IMR-90 (cell line): ENCODE measurements around the gene HVCN1. TPM values are rescaled to one million over a fixed set of nuclear protein-coding genes. Genes with fewer than 3 reads are reported as not detected.

Experiments
- ATAC-seq: fragments of 200-7000 bp; cut with Tn5 transposase; 2 replicates; pipeline ENCODE4 v1.9.1; 2020; ENCODE audit warnings: low read depth, mild to moderate bottlenecking, moderate library complexity
- BruUV-seq: library from RNA; stranded (reverse); fragments of 400-500 nt; replicated peaks from 2 replicates; lab custom pipeline; 2021; lab: Mats Ljungman, UMichigan
- CTCF ChIA-PET: fragments of 300-600 bp; formaldehyde crosslinking; extraction: SDS; loops from one replicate; lab custom pipeline; 2021; ENCODE audit warnings: antibody characterized with exemption; lab: Yijun Ruan, JAX
- POLR2A ChIA-PET: fragments of 300-600 bp; sonication (Branson Sonifier 250); formaldehyde crosslinking; loops from one replicate; lab custom pipeline; 2022; ENCODE audit warnings: antibody characterized with exemption; ENCODE audit not compliant: unreplicated experiment; lab: Charles Lee
- DNase-seq: peaks from one replicate; pipeline ENCODE4 v3.0.0; 2013
- H2AFZ ChIP-seq: replicated peaks from 2 replicates; pipeline ENCODE3; 2013; ENCODE audit warnings: low read length, mild to moderate bottlenecking; ENCODE audit not compliant: poor library complexity
- H2AK5ac ChIP-seq: 2 replicates; pipeline ENCODE4 v1.6.1; 2013; ENCODE audit warnings: low read depth, low read length, inconsistent platforms
- H2AK9ac ChIP-seq: replicated peaks from 2 replicates; pipeline ENCODE3; 2013; ENCODE audit warnings: mild to moderate bottlenecking, low read depth, low read length, moderate library complexity; ENCODE audit not compliant: poor library complexity
- H2BK120ac ChIP-seq: 2 replicates; pipeline ENCODE4 v1.6.1; 2013; ENCODE audit warnings: low read depth, low read length, inconsistent platforms
- H2BK15ac ChIP-seq: 3 replicates; pipeline ENCODE4 v1.6.1; 2013; ENCODE audit warnings: low read depth, low read length, inconsistent platforms
- H2BK20ac ChIP-seq: 2 replicates; pipeline ENCODE4 v1.6.1; 2013; ENCODE audit warnings: low read depth, mild to moderate bottlenecking, inconsistent platforms, low read length, moderate library complexity
- H2BK5ac ChIP-seq: 2 replicates; pipeline ENCODE4 v1.6.1; 2013; ENCODE audit warnings: mild to moderate bottlenecking, low read depth, low read length, inconsistent platforms; ENCODE audit not compliant: poor library complexity, severe bottlenecking
- H3K14ac ChIP-seq: replicated peaks from 2 replicates; pipeline ENCODE4 v1.6.1; 2013; ENCODE audit warnings: low read depth, low read length, inconsistent platforms
- H3K18ac ChIP-seq: 2 replicates; pipeline ENCODE4 v1.6.1; 2013; ENCODE audit warnings: low read depth, low read length, control low read depth
- H3K23ac ChIP-seq: 2 replicates; pipeline ENCODE4 v1.6.1; 2013; ENCODE audit warnings: low read depth, low read length, inconsistent platforms
- H3K27ac ChIP-seq: 2 replicates; pipeline ENCODE4 v1.5.1; 2013; ENCODE audit warnings: mild to moderate bottlenecking, control low read depth, low read length; ENCODE audit not compliant: insufficient read depth
- H3K27me3 ChIP-seq: 2 replicates; pipeline ENCODE4 v1.6.1; 2013; ENCODE audit warnings: low read length; ENCODE audit not compliant: control insufficient read depth, insufficient read depth
- H3K36me3 ChIP-seq: 2 replicates; pipeline ENCODE4 v1.6.1; 2013; ENCODE audit warnings: low read length, mixed read lengths; ENCODE audit not compliant: control insufficient read depth, insufficient read depth
- H3K4ac ChIP-seq: 2 replicates; pipeline ENCODE4 v1.6.1; 2013; ENCODE audit warnings: low read depth, low read length, inconsistent platforms
- H3K4me1 ChIP-seq: 2 replicates; pipeline ENCODE4 v1.6.1; 2013; ENCODE audit warnings: low read length, mixed read lengths; ENCODE audit not compliant: control insufficient read depth, insufficient read depth
- H3K4me2 ChIP-seq: 2 replicates; pipeline ENCODE4 v1.6.1; 2013; ENCODE audit warnings: low read depth, mild to moderate bottlenecking, control low read depth, low read length, moderate library complexity
- H3K4me3 ChIP-seq: 2 replicates; pipeline ENCODE4 v1.5.1; 2013; ENCODE audit warnings: low read depth, mild to moderate bottlenecking, control low read depth, low read length, moderate library complexity; ENCODE audit not compliant: insufficient read depth
- H3K56ac ChIP-seq: 2 replicates; pipeline ENCODE4 v1.6.1; 2013; ENCODE audit warnings: low read length, inconsistent platforms; ENCODE audit not compliant: insufficient read depth; ENCODE audit errors: extremely low read depth
- H3K79me1 ChIP-seq, 2 experiments: 2 replicates each; pipeline ENCODE4 v1.6.1; 2013; ENCODE audit warnings: low read length in 2 of 2, inconsistent platforms in 1 of 2, low read depth in 1 of 2
- H3K9ac ChIP-seq: 2 replicates; pipeline ENCODE4 v1.6.1; 2013; ENCODE audit warnings: low read depth, low read length, control low read depth
- H3K9me1 ChIP-seq: 2 replicates; pipeline ENCODE4 v1.6.1; 2013; ENCODE audit warnings: low read length, inconsistent platforms; ENCODE audit not compliant: insufficient read depth
- H3K9me3 ChIP-seq: 2 replicates; pipeline ENCODE4 v1.6.1; 2013; ENCODE audit warnings: low read length; ENCODE audit not compliant: control insufficient read depth, insufficient read depth
- H4K20me1 ChIP-seq: 2 replicates; pipeline ENCODE4 v1.6.1; 2013; ENCODE audit warnings: low read length, inconsistent platforms; ENCODE audit not compliant: insufficient read depth
- H4K5ac ChIP-seq: 2 replicates; pipeline ENCODE4 v1.6.1; 2013; ENCODE audit warnings: mild to moderate bottlenecking, low read depth, low read length, control low read depth
- H4K8ac ChIP-seq, 2 experiments: 2 replicates each; pipeline ENCODE4 v1.6.1; 2013; ENCODE audit warnings: low read depth in 2 of 2, low read length in 2 of 2, control low read depth in 1 of 2, inconsistent platforms in 1 of 2
- H4K91ac ChIP-seq: 2 replicates; pipeline ENCODE4 v1.6.1; 2013; ENCODE audit warnings: low read depth, low read length, inconsistent platforms; ENCODE audit not compliant: insufficient read depth
- BHLHE40 ChIP-seq: fragments of 150-350 bp; IDR thresholded peaks from 2 replicates; pipeline ENCODE4 v1.6.1; 2016; ENCODE audit warnings: mild to moderate bottlenecking, low read depth, low read length
- CHD1 ChIP-seq: IDR thresholded peaks from 2 replicates; pipeline ENCODE4 v1.6.1; 2012; ENCODE audit warnings: low read depth, low read length, improper control_type of control experiment
- NFE2L2 ChIP-seq: fragments of 150-350 bp; IDR thresholded peaks from 2 replicates; pipeline ENCODE4 v1.6.1; 2016; ENCODE audit warnings: low read depth, mild to moderate bottlenecking, low read length
- POLR2A ChIP-seq: IDR thresholded peaks from 2 replicates; pipeline ENCODE4 v1.6.1; 2012; ENCODE audit warnings: mild to moderate bottlenecking, low read depth, low read length
- RFX5 ChIP-seq: IDR thresholded peaks from 2 replicates; pipeline ENCODE4 v1.8.0; 2012; ENCODE audit warnings: low read depth, mild to moderate bottlenecking, low read length, moderate library complexity
- WGBS, 2 experiments: methylation state at CpG; one replicate each; pipeline versions ENCODE4 v1.1.5 to v1.1.7; 2013; ENCODE audit warnings: missing lambda C conversion rate in 2 of 2; ENCODE audit not compliant: insufficient read length in 1 of 2; ENCODE audit errors: extremely low coverage in 2 of 2; 5-methylcytosine and 5-hydroxymethylcytosine counted together
- dilution Hi-C: fragments of 300-500 bp; cut with HindIII; formaldehyde crosslinking; loops from one replicate; pipeline ENCODE4 v1.14.3; 2018; ENCODE audit warnings: low sequenced_read_pairs; ENCODE audit not compliant: unreplicated experiment
- in situ Hi-C: fragments of 300-500 bp; cut with MboI; formaldehyde crosslinking; loops from 3 replicates; pipeline ENCODE4 v1.14.3; 2019; ENCODE audit warnings: low sequenced_read_pairs, inconsistent platforms, mixed read lengths
- intact Hi-C: fragments of 100-400 bp; cut with micrococcal nuclease; formaldehyde crosslinking; loops from 2 replicates; pipeline ENCODE4 v1.10.0; 2022
- polyA plus RNA-seq, 3 experiments: library from polyadenylated mRNA; depleted of rRNA; stranded (reverse); fragments of >200 nt; gene quantifications; 2 replicates each; pipeline ENCODE4 v1.2.3, GENCODE V29; 2012; ENCODE audit warnings: low replicate concordance in 1 of 3
- total RNA-seq: library from RNA; depleted of rRNA; stranded (reverse); fragments of >200 nt; gene quantifications from 2 replicates; pipeline ENCODE4 v1.2.3, GENCODE V29; 2012

The HVCN1 gene
- total and polyA plus RNA-seq, 2 of the 4 experiments (the other 2 are of a cell fraction) = 1.9 to 2.0 TPM

DNA sequence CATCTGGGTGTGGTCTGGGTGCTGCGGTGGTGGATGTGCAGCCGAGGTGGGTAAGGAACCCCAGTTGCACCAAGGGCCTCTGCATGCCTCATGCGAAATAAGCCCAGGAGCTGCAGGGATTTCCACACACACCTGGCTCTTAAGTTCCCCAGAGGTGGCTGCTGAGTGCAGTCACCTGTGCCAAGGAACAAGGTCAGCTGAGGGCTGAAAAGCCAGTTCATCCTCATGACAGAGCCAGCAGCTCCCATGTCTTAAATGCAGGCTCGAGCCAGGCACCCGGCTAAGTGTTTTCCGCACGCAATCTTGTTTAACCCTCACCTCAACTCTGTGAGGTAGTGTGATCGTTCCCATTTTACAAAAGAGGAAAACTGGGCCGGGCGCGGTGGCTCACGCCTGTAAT is 9.7 kb downstream of the HVCN1 start:
- TF ChIP-seq NFE2L2 = no peak
- no peak for TF ChIP-seq POLR2A
- TF ChIP-seq CHD1 = no peak
- TF ChIP-seq BHLHE40 = no peak
- TF ChIP-seq RFX5 = no peak
- no TSS peak for BruUV-seq
- Histone ChIP-seq H2AFZ (no peak overlapping the region), H2BK120ac (no peak overlapping the region), H3K27ac (no peak overlapping the region), H3K4me1 (no peaks in the 10 kb centered on the region), H3K4me3 (no peak overlapping the region), H2BK20ac (no peak overlapping the region), H4K5ac (no peak overlapping the region), H4K91ac (no peak overlapping the region), H3K9me1 (no peaks in the 10 kb centered on the region), H3K23ac (no peak overlapping the region), H2BK5ac (no peak overlapping the region), H3K4me2 (no peak overlapping the region), H2AK9ac (no peak overlapping the region), H3K18ac (no peak overlapping the region), H2BK15ac (no peak overlapping the region), H3K14ac (no peak overlapping the region), H3K36me3 (no peaks in the 10 kb centered on the region), H3K9me3 (no peaks in the 10 kb centered on the region), H3K27me3 (no peaks in the 10 kb centered on the region; the same call in 1 of the 2 replicates), H4K8ac (no peak overlapping the region), H2AK5ac (no peak overlapping the region), H4K20me1 (no peaks in the 10 kb centered on the region), H3K56ac (no peak overlapping the region), H3K4ac (no peak overlapping the region), H3K9ac (no peak overlapping the region), H3K79me1 (no peaks in the 10 kb centered on the region)
- WGBS, 2 experiments = no CpG with 5 or more reads among the region's 12 CpGs
- in situ Hi-C loops = no loop called here
- CTCF ChIA-PET = no interaction called here
- POLR2A ChIA-PET = no interaction called here
- intact Hi-C loops = no loop called here
- ATAC-seq = no peak
- DNase-seq = no peak
- dilution Hi-C loops = no loop called here
